22Rv1 (cell line): ENCODE data around the gene VEGFC.

Source experiments
- CTCF ChIP-seq: fragments of 450-650 bp; IDR thresholded peaks from 2 replicates; pipeline ENCODE4 v1.5.1; 2017; ENCODE audit warnings: mild to moderate bottlenecking
- ZFX ChIP-seq: fragments of 450-650 bp; IDR thresholded peaks from 2 replicates; pipeline ENCODE4 v1.6.1; 2017; ENCODE audit warnings: antibody characterized with exemption, borderline replicate concordance

GRCh38 chr4:176709417-176709816 lies 83.3 kb downstream of the VEGFC start:
- TF ChIP-seq CTCF (no peak), ZFX (no peak)
